Psoas muscle (tissue), 8 donors: ENCODE data around the gene PNN. TPM values are rescaled to one million over a fixed set of nuclear protein-coding genes. Genes with fewer than 3 reads are reported as not detected.
"Not testable (repeated sequence)": the region's sequence is repeated elsewhere in the genome, so short reads cannot be mapped to it uniquely, and the experiment has no call there.

Experiments used
- ATAC-seq, 4 donors: fragments of 200-7000 bp; cut with Tn5 transposase; one replicate each; pipeline ENCODE4 v1.9.1; 2020; ENCODE audit warnings: moderate library complexity in 3 of 4, mild to moderate bottlenecking in 2 of 4
- DNase-seq, 2 donors: peaks; one replicate each; pipeline ENCODE4 v3.0.0-alpha.2; 2020
- H3K27ac ChIP-seq: fragments of 200-600 bp; one replicate; pipeline ENCODE4 v1.8.0; 2022
- H3K27me3 ChIP-seq, 3 donors: fragments of 200-600 bp in 1 of 3; one replicate each; pipeline versions ENCODE4 v1.6.1 to v1.8.0; 2013 to 2022; ENCODE audit warnings: low read length in 2 of 3, mild to moderate bottlenecking in 2 of 3, moderate library complexity in 1 of 3; ENCODE audit not compliant: insufficient read depth in 3 of 3
- H3K36me3 ChIP-seq, 2 donors: fragments of 200-600 bp in 1 of 2; one replicate each; pipeline versions ENCODE4 v1.6.1 to v1.8.0; 2013 to 2022; ENCODE audit warnings: low read depth in 1 of 2, mild to moderate bottlenecking in 1 of 2, moderate library complexity in 1 of 2; ENCODE audit not compliant: insufficient read depth in 1 of 2
- H3K4me1 ChIP-seq: fragments of 200-600 bp; one replicate; pipeline ENCODE4 v1.8.0; 2022
- H3K4me3 ChIP-seq: fragments of 200-600 bp; one replicate; pipeline ENCODE4 v1.8.0; 2022; ENCODE audit warnings: mild to moderate bottlenecking
- H3K9me3 ChIP-seq: fragments of 200-600 bp; one replicate; pipeline ENCODE4 v1.8.0; 2022
- WGBS, 3 donors: extraction: QIAGEN DNeasy Blood & Tissue Kit; methylation state at CpG; one replicate each; pipeline versions ENCODE4 v1.1.6 to v1.1.7; 2013; 5-methylcytosine and 5-hydroxymethylcytosine counted together
- intact Hi-C, 2 donors: fragments of 100-400 bp; cut with DNase I; formaldehyde crosslinking; loops; one replicate each; pipeline versions ENCODE4 v1.11.0 to v1.14.2; 2022
- polyA plus RNA-seq, 3 donors: library from polyadenylated mRNA; stranded (reverse); fragments of 200-250 nt; gene quantifications; one replicate each; pipeline ENCODE4 v1.2.3, GENCODE V29; 2013
- total RNA-seq, 4 donors: library from RNA; stranded (reverse); fragmentation: NEBNext Ultra II Directional in 2 of 4; extraction: Animal tissue kit (Norgen Biotek cat#: 25700) in 2 of 4; gene quantifications; one replicate each; pipeline versions ENCODE4 v1.2.1 to v1.2.4, GENCODE V29; 2021 to 2023
- TF ChIP-seq, protein P1 (sequence below): fragments of 200-600 bp; IDR thresholded peaks from one replicate; pipeline ENCODE4 v1.8.0; 2022; ENCODE audit warnings: antibody characterized with exemption
- donor health status: healthy with polysubstance abuse.
- donor health status: DM: no; HTN: no; CAD: no; lungs with moderate emphysema.
- donor health status: Bipolar disorder and iron deficiency.
- donor health status: healthy.
- donor health status: DM: yes; HTN: yes; CAD: no.
- donor health status: DM: no; HTN: no; CAD: no.
- donor health status: DM: no; HTN: no; CAD: no.
- donor health status: DM: yes; HTN: yes; CAD: no.

The PNN gene
- total and polyA plus RNA-seq, 7 donors, result 17.0 to 33.1 (median 27.6) TPM

DNA sequence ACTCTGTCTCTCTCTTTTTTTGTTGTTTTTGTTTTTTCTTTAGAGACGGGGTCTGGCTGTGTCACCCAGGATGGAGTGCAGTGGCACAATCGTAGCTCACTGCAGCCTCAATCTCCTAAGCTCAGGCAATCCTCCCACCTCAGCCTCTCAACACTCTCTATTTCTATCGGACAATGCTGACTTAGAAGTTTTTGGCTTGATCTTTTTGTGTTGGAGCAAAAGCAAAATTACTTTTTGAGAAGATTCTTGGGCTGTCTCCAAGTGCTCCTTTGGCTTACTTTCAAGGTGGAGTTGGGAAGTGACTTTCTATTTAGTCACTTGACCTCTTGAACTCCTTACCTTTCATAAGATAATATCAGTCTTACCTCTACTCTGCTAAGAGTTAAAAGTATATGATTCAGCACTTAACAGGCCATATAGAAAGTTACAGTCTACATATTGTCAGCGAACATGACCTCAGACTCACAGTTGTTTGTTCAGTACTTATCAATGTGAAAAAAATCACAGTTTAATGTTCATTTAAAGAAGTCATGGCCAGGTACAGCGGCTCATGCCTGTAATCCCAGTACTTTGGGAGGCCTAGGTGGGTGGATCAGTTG is 43.2 kb downstream of the PNN start:
- TF ChIP-seq, protein P1, sequence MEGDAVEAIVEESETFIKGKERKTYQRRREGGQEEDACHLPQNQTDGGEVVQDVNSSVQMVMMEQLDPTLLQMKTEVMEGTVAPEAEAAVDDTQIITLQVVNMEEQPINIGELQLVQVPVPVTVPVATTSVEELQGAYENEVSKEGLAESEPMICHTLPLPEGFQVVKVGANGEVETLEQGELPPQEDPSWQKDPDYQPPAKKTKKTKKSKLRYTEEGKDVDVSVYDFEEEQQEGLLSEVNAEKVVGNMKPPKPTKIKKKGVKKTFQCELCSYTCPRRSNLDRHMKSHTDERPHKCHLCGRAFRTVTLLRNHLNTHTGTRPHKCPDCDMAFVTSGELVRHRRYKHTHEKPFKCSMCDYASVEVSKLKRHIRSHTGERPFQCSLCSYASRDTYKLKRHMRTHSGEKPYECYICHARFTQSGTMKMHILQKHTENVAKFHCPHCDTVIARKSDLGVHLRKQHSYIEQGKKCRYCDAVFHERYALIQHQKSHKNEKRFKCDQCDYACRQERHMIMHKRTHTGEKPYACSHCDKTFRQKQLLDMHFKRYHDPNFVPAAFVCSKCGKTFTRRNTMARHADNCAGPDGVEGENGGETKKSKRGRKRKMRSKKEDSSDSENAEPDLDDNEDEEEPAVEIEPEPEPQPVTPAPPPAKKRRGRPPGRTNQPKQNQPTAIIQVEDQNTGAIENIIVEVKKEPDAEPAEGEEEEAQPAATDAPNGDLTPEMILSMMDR, result no peak
- H3K27ac ChIP-seq, result no peak overlapping the region
- ATAC-seq, result no peak
- WGBS, 3 donors, result 36 to 48% (median 46%) methylated on average over 5 of the region's 5 CpGs
- intact Hi-C loops, result no loop called here
- no peaks in the 10 kb centered on the region for H3K9me3 ChIP-seq
- no peaks in the 10 kb centered on the region for H3K27me3 ChIP-seq
- H3K4me1 ChIP-seq, result no peaks in the 10 kb centered on the region
- no peak for DNase-seq
- no peak overlapping the region for H3K4me3 ChIP-seq
- H3K36me3 ChIP-seq, result no peaks in the 10 kb centered on the region

- no peaks in the 10 kb centered on the region for H3K27me3 ChIP-seq
- no peaks in the 10 kb centered on the region for H3K4me1 ChIP-seq
- TF ChIP-seq, protein P1, result no peak
- no peak overlapping the region for H3K27ac ChIP-seq
- H3K9me3 ChIP-seq, result no peaks in the 10 kb centered on the region
- no peak for DNase-seq
- ATAC-seq, result no peak
- H3K4me3 ChIP-seq, result no peak overlapping the region
- WGBS, 3 donors, result 34 to 51% (median 35%) methylated on average over 3 of the region's 3 CpGs
- H3K36me3 ChIP-seq, result no peaks in the 10 kb centered on the region
- intact Hi-C loops, result no loop called here
These were observed 44.0 kb downstream of the PNN start for GRCh38 chr14:39219075-39219499.

DNA sequence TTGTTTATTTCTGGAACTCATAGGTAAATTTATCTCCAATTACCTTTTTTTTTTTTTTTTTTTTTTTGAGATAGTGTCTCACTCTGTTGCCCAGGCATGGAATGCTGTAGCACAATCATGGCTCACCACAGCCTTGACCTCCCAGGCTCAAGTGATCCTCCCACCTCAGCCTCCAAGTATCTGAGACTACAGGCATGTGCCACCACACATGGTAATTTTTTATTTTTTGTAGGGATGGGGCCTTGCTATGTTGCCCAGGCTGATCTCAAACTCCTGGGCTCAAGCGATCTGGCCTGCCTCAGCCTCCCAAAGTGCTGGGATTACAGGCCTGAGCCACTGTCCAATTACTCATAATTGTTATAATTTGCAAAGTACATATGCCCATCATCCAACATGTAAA is 45.4 kb downstream of the PNN start:
- H3K9me3 ChIP-seq, ATAC-seq, H3K4me3 ChIP-seq, H3K36me3 ChIP-seq, intact Hi-C loops, DNase-seq, H3K27ac ChIP-seq, H3K4me1 ChIP-seq, H3K27me3 ChIP-seq: not testable (repeated sequence)
- 92 to 96% (median 93%) methylated on average over 1 of the region's 1 CpG for WGBS, 3 donors

DNA sequence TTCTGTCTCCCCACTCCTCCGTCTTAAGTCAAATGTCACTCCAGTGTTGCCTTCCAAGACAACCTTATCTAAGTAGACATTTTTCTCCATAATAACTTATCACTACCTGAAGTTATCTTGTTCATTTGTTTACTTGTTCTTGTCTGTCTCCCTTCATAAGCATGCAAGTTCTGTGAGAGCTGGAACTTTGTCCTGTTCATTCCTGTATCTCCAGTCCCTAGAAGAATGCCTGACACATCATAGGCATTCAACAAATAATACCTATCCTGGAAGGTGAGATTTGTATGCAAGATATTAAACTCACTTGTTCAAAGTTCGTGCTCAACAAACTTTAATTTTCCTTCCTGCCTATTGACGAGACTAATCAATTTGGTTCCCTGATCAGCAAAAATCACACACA is 53.0 kb downstream of the PNN start:
- DNase-seq (no peak), ATAC-seq (no peak)
- no peak overlapping the region for H3K4me3 ChIP-seq
- intact Hi-C loops, result no loop called here
- H3K36me3 ChIP-seq, result no peaks in the 10 kb centered on the region
- peaks cover 4% of the 10 kb centered on the region for H3K4me1 ChIP-seq
- no peaks in the 10 kb centered on the region for H3K27me3 ChIP-seq
- no peaks in the 10 kb centered on the region for H3K9me3 ChIP-seq
- TF ChIP-seq, protein P1, result no peak
- 85 to 89% (median 88%) methylated on average over 3 of the region's 3 CpGs for WGBS, 3 donors
- no peak overlapping the region for H3K27ac ChIP-seq

GRCh38 chr14:39228509-39229221 is 53.6 kb downstream of the PNN start:
- Histone ChIP-seq H3K36me3 (no peaks in the 10 kb centered on the region), H3K27ac (no peak overlapping the region), H3K9me3 (no peaks in the 10 kb centered on the region), H3K4me1 (peaks cover 4% of the 10 kb centered on the region), H3K27me3 (no peaks in the 10 kb centered on the region), H3K4me3 (no peak overlapping the region)
- WGBS, 3 donors, result 74 to 81% (median 79%) methylated on average over 11 of the region's 11 CpGs
- TF ChIP-seq, protein P1, result no peak
- DNase-seq (no peak), ATAC-seq (no peak)
- intact Hi-C loops, result no loop called here
